ENCODE data around the gene GHRH. TPM values are rescaled to one million over a fixed set of nuclear protein-coding genes. Genes with fewer than 3 reads are reported as not detected.

The GHRH gene
- total and polyA plus RNA-seq, 2 of the 4 experiments (the other 2 are of a cell fraction) = not detected

DNA sequence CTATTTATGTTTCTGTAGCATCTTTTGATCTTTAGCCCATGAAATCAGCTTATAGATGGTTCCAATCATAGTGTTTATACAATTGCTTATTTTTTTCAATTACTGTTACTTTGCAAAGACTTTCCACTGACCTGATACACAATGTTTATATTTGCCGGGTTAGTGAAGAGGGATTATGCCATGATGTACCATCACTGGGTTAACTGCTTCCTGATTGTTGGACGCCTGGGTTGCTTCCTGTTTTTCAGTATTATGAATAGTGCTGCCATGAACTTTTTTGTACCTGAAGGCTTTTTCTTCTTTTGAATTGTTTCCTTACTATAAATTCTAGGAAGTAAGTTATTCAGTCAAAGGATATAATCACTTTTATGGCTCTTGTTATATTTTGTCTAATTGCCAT lies 34.8 kb upstream of the GHRH start (continued):
- TF ChIP-seq, protein P1, sequence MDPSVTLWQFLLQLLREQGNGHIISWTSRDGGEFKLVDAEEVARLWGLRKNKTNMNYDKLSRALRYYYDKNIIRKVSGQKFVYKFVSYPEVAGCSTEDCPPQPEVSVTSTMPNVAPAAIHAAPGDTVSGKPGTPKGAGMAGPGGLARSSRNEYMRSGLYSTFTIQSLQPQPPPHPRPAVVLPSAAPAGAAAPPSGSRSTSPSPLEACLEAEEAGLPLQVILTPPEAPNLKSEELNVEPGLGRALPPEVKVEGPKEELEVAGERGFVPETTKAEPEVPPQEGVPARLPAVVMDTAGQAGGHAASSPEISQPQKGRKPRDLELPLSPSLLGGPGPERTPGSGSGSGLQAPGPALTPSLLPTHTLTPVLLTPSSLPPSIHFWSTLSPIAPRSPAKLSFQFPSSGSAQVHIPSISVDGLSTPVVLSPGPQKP (IDR thresholded peaks at IDR 0.05; ENCODE audit: borderline replicate concordance, low read depth, low read length) = no peak
- TF ChIP-seq MAZ (IDR thresholded peaks at IDR 0.05; ENCODE audit: borderline replicate concordance, low read depth, low read length) (no peak), SMC3 (IDR thresholded peaks at IDR 0.05; ENCODE audit: low read depth, low read length) (no peak)

DNA sequence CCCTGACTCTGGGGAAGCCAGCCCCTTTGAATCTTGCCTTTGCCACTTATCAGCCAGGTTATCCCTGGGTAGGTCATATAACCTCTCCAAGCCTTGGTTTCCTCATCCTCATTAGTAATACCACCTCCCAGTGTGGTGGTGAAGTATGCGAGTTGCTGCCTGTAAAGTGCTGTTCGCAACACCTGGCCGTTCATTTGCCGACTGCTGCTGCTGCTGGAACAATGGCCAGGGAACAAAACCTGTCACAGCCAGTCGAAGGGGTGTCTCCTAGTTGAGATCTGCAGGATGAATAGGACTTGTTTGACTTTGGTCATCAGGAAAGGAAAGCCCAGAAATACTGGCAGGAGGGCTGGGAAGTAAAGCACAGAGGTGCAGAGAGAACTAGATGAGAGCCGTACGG lies 34.0 kb upstream of the GHRH start:
- H2AFZ ChIP-seq (replicated peaks; ENCODE audit: low read length, poor library complexity) = no peak overlapping the region
- no peak overlapping the region for H3K56ac ChIP-seq (ENCODE audit: extremely low read depth, insufficient read depth, low read length)
- peaks cover 30% of the 10 kb centered on the region for H3K9me1 ChIP-seq (ENCODE audit: insufficient read depth, low read length)
- H3K4ac ChIP-seq (ENCODE audit: low read depth, low read length) = peak overlapping the region; percentile 80
- peak overlapping the region; percentile 60 for H2BK5ac ChIP-seq (ENCODE audit: low read depth, low read length, poor library complexity, severe bottlenecking)
- BruUV-seq (replicated peaks) = no TSS peak
- no peaks in the 10 kb centered on the region for H3K27me3 ChIP-seq (ENCODE audit: control insufficient read depth, insufficient read depth, low read length)
- no peak for DNase-seq
- no peaks in the 10 kb centered on the region for H3K9me3 ChIP-seq (ENCODE audit: control insufficient read depth, insufficient read depth, low read length)
- H3K36me3 ChIP-seq (ENCODE audit: control insufficient read depth, insufficient read depth, low read length) = no peaks in the 10 kb centered on the region
- peak overlapping the region; percentile 86 for H2BK15ac ChIP-seq (ENCODE audit: low read depth, low read length)
- peak overlapping the region; percentile 53 for H4K5ac ChIP-seq (ENCODE audit: low read depth, low read length)
- dilution Hi-C loops (cut with HindIII; ENCODE audit: low sequenced_read_pairs, unreplicated experiment) (no loop called here), intact Hi-C loops (cut with micrococcal nuclease) (no loop called here), in situ Hi-C loops (cut with MboI; ENCODE audit: low sequenced_read_pairs) (no loop called here)
- no peak overlapping the region for H3K4me3 ChIP-seq (ENCODE audit: insufficient read depth, low read depth, low read length)
- WGBS, 2 experiments (ENCODE audit: extremely low coverage in 2 of 2, insufficient read length in 1 of 2) = 81% methylated on average over 5 of the region's 7 CpGs; no CpG with 5 or more reads in 1 of the 2 experiments
- peak overlapping the region; percentile 65 for H3K14ac ChIP-seq (replicated peaks; ENCODE audit: low read depth, low read length)
- no peak for ATAC-seq (ENCODE audit: low read depth)
- ChIA-PET POLR2A (ENCODE audit: unreplicated experiment) (no interaction called here), CTCF (no interaction called here)
- TF ChIP-seq NFE2L2 (IDR thresholded peaks at IDR 0.05; ENCODE audit: low read depth, low read length) (no peak), BHLHE40 (IDR thresholded peaks at IDR 0.05; ENCODE audit: low read depth, low read length) (no peak), MAZ (IDR thresholded peaks at IDR 0.05; ENCODE audit: borderline replicate concordance, low read depth, low read length) (no peak), SMC3 (IDR thresholded peaks at IDR 0.05; ENCODE audit: low read depth, low read length) (no peak), RCOR1 (IDR thresholded peaks at IDR 0.05; ENCODE audit: insufficient replicate concordance, low read length) (no peak), POLR2A (IDR thresholded peaks at IDR 0.05; ENCODE audit: low read depth, low read length) (no peak), USF2 (IDR thresholded peaks at IDR 0.05; ENCODE audit: low read depth, low read length) (no peak), RAD21 (IDR thresholded peaks at IDR 0.05; ENCODE audit: low read length) (no peak), CHD1 (IDR thresholded peaks at IDR 0.05; ENCODE audit: low read depth, low read length) (no peak), FOS (IDR thresholded peaks at IDR 0.05; ENCODE audit: low read depth, low read length) (no peak), MAFK (IDR thresholded peaks at IDR 0.05; ENCODE audit: low read depth, low read length) (no peak)
- TF ChIP-seq, protein P1 (IDR thresholded peaks at IDR 0.05; ENCODE audit: borderline replicate concordance, low read depth, low read length) = no peak
- H4K8ac ChIP-seq (ENCODE audit: low read depth in 2 of 2, low read length in 2 of 2) = peak overlapping the region; percentile 28 to 58; a peak in 2 of 4 replicates
- H2AK9ac ChIP-seq (replicated peaks; ENCODE audit: low read depth, low read length, poor library complexity) = peak overlapping the region; percentile 76
- H3K18ac ChIP-seq (ENCODE audit: low read depth, low read length) = peak overlapping the region; percentile 66; the same call in 1 of the 2 replicates
- peaks cover 25 to 74% of the 10 kb centered on the region in 2 experiments for H3K79me1 ChIP-seq (ENCODE audit: low read depth in 1 of 2, low read length in 2 of 2)
- peaks cover 29% of the 10 kb centered on the region for H3K4me1 ChIP-seq (ENCODE audit: control insufficient read depth, insufficient read depth, low read length)
- H4K20me1 ChIP-seq (ENCODE audit: insufficient read depth, low read length) = peaks cover 18% of the 10 kb centered on the region; the same call in 1 of the 2 replicates
- peak overlapping the region; percentile 93 for H2AK5ac ChIP-seq (ENCODE audit: low read depth, low read length)
- H3K23ac ChIP-seq (ENCODE audit: low read depth, low read length) = peak overlapping the region; percentile 70
- H3K27ac ChIP-seq (ENCODE audit: insufficient read depth, low read length) = peak overlapping the region; percentile 38
- H3K4me2 ChIP-seq (ENCODE audit: low read depth, low read length) = no peak overlapping the region; the same call in 1 of the 2 replicates
- peak overlapping the region; percentile 88 for H2BK20ac ChIP-seq (ENCODE audit: low read depth, low read length)
- H4K91ac ChIP-seq (ENCODE audit: insufficient read depth, low read depth, low read length) = peak overlapping the region; percentile 79
- peak overlapping the region; percentile 75 for H2BK120ac ChIP-seq (ENCODE audit: low read depth, low read length)
- no peak overlapping the region for H3K9ac ChIP-seq (ENCODE audit: low read depth, low read length)

Data from IMR-90 (cell line).